RWPE2 (cell line): ENCODE results near the gene EHBP1L1.
"Not testable (repeated sequence)": the region's sequence is repeated elsewhere in the genome, so short reads cannot be mapped to it uniquely, and the experiment has no call there.

ENCODE experiments used
- ATAC-seq: fragments of 200-7000 bp; cut with Tn5 transposase; 3 replicates; pipeline ENCODE4 v1.9.1; 2021; ENCODE audit warnings: low read depth
- DNase-seq: peaks from one replicate; pipeline ENCODE4 v3.0.0-alpha.2; 2020; ENCODE audit warnings: low spot score
- H3K27ac ChIP-seq: fragments of 450-650 bp; 2 replicates; pipeline ENCODE4 v1.5.1; 2017; ENCODE audit warnings: mild to moderate bottlenecking; ENCODE audit not compliant: poor library complexity, severe bottlenecking
- H3K27me3 ChIP-seq: fragments of 250-450 bp; sonication (Bioruptor Pico); 2 replicates; pipeline ENCODE4 v1.5.1; 2021; ENCODE audit warnings: mild to moderate bottlenecking, moderate library complexity; ENCODE audit not compliant: insufficient read depth, poor library complexity, severe bottlenecking
- H3K36me3 ChIP-seq: fragments of 250-450 bp; sonication (Bioruptor Pico); 2 replicates; pipeline ENCODE4 v1.5.1; 2020; ENCODE audit warnings: low read depth, mild to moderate bottlenecking, moderate library complexity
- H3K4me1 ChIP-seq: fragments of 250-450 bp; sonication (Bioruptor Pico); 2 replicates; pipeline ENCODE4 v1.5.1; 2021; ENCODE audit warnings: mild to moderate bottlenecking, moderate library complexity; ENCODE audit not compliant: insufficient read depth, poor library complexity, severe bottlenecking
- H3K4me3 ChIP-seq: fragments of 250-450 bp; sonication (Bioruptor Pico); 2 replicates; pipeline ENCODE4 v1.5.1; 2021; ENCODE audit warnings: mild to moderate bottlenecking, moderate library complexity; ENCODE audit not compliant: severe bottlenecking
- H3K9me3 ChIP-seq: fragments of 250-450 bp; sonication (Bioruptor Pico); 2 replicates; pipeline ENCODE4 v1.5.1; 2021; ENCODE audit warnings: mild to moderate bottlenecking, moderate library complexity; ENCODE audit not compliant: severe bottlenecking
- CTCF ChIP-seq: fragments of 450-650 bp; IDR thresholded peaks from one replicate; pipeline ENCODE4 v1.5.1; 2017; ENCODE audit warnings: mild to moderate bottlenecking, moderate library complexity; ENCODE audit not compliant: poor library complexity, severe bottlenecking

EHBP1L1 gene

GRCh38 chr11:65637032-65637557, 61.2 kb downstream of the EHBP1L1 start:
- Histone ChIP-seq H3K27me3 (no peaks in the 10 kb centered on the region), H3K4me3 (no peak overlapping the region), H3K27ac (peak overlapping the region; percentile 70), H3K9me3 (no peaks in the 10 kb centered on the region), H3K36me3 (peaks cover 27% of the 10 kb centered on the region), H3K4me1 (no peaks in the 10 kb centered on the region)
- DNase-seq = no peak
- no peak for TF ChIP-seq CTCF
- ATAC-seq = no peak

GRCh38 chr11:65637794-65638419, 62.1 kb downstream of the EHBP1L1 start, which contains the start of gene SIPA1:
Gene SIPA1 (plus strand): TSS chr11:65638101. CDS start chr11:65640922, 2,821 bp downstream.
- peak; percentile 43 for TF ChIP-seq CTCF
- no peaks in the 10 kb centered on the region for H3K27me3 ChIP-seq
- DNase-seq (no peak), ATAC-seq (peak; percentile 83)
- no peaks in the 10 kb centered on the region for H3K4me1 ChIP-seq
- H3K9me3 ChIP-seq = no peaks in the 10 kb centered on the region
- H3K4me3 ChIP-seq = peak within 1 kb of the TSS; percentile 56
- peaks cover 27% of the 10 kb centered on the region for H3K36me3 ChIP-seq
- H3K27ac ChIP-seq = peak within 1 kb of the TSS; percentile 70

- not testable (repeated sequence) for ATAC-seq, H3K4me1 ChIP-seq, H3K27me3 ChIP-seq, H3K4me3 ChIP-seq, DNase-seq, H3K9me3 ChIP-seq
- H3K27ac ChIP-seq = peak overlapping the region; percentile 70
- H3K36me3 ChIP-seq = peaks cover 26% of the 10 kb centered on the region
These were observed 63.4 kb downstream of the EHBP1L1 start for GRCh38 chr11:65639228-65639597.

GRCh38 chr11:65639623-65640482, 64.0 kb downstream of the EHBP1L1 start:
- no peaks in the 10 kb centered on the region for H3K9me3 ChIP-seq
- DNase-seq = no peak
- H3K27me3 ChIP-seq = no peaks in the 10 kb centered on the region
- no peak for TF ChIP-seq CTCF
- no peak overlapping the region for H3K27ac ChIP-seq
- H3K4me1 ChIP-seq = no peaks in the 10 kb centered on the region
- H3K4me3 ChIP-seq = no peak overlapping the region
- peaks cover 19% of the 10 kb centered on the region for H3K36me3 ChIP-seq
- no peak for ATAC-seq

GRCh38 chr11:65640483-65641296, 64.8 kb downstream of the EHBP1L1 start:
- Histone ChIP-seq H3K27ac (no peak overlapping the region), H3K4me3 (no peak overlapping the region), H3K4me1 (no peaks in the 10 kb centered on the region), H3K27me3 (no peaks in the 10 kb centered on the region), H3K9me3 (no peaks in the 10 kb centered on the region), H3K36me3 (peaks cover 14% of the 10 kb centered on the region)
- ATAC-seq (no peak), DNase-seq (no peak)
- TF ChIP-seq CTCF = no peak
